Stimulated activated CD8-positive, alpha-beta memory T cell treated with anti-CD3 and anti-CD28 coated beads, Interleukin-2, amount 100 ng/mL, for 1 hour (primary cell): ENCODE measurements around the gene PTDSS2.
"Not testable (repeated sequence)": the region's sequence is repeated elsewhere in the genome, so short reads cannot be mapped to it uniquely, and the experiment has no call there.

Experiments
- DNase-seq, 2 donors: peaks; one replicate each; pipeline ENCODE4 v3.0.0-alpha.2; 2020; ENCODE audit warnings: low read depth in 2 of 2

The PTDSS2 gene

GRCh38 chr11:431921-432320, 18.2 kb upstream of the PTDSS2 start:
- DNase-seq, result no peak

DNA sequence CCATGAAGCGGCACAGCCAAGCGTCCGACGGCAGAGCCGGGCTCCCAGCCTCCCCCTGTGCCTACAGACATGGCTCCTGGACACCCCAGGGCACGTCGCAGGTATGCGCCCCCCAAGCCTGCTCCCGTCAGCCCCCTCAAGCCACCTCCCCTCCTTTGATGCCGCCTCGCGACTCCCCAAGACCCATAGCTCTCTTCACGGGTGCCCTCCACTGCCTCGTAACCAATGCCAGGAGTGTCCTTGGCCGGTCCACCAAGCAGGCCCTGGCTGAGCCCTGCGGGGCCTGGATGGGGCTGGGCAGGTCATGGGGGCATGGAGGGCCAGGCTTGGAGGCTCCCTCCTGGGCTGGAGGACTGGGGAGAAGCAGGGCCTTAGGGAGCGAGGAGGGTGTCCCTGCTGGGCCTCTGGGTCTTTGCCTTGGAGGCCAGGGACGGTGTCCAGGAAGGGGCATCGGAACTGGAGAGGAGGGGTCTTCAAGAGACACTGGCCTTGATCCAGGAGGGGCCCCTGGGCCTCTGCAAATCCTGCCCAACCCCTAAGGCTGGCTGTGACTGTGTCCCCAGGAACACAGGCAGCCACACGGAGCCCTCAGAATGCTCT, 17.5 kb upstream of the PTDSS2 start:
- no peak for DNase-seq

DNA sequence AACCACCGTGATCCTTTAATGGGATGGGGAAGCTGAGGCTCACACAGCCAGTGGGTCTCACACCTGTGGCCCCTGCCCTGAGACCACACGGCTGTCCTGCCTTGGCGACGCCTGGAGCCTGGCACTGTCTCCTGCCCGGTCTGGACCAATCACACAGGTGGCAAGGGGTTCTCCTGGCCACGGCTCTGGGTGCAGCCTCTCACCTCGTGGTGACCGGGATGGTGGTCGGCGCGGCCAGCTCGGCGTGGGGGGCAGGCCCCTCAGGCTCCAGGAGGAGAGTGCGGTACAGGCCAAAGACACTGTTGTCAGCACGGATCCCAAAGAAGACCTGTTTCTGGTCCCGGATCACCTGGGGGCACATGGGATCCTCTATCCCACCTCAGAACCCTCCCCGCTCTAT, 17.0 kb upstream of the PTDSS2 start:
- no peak for DNase-seq

DNA sequence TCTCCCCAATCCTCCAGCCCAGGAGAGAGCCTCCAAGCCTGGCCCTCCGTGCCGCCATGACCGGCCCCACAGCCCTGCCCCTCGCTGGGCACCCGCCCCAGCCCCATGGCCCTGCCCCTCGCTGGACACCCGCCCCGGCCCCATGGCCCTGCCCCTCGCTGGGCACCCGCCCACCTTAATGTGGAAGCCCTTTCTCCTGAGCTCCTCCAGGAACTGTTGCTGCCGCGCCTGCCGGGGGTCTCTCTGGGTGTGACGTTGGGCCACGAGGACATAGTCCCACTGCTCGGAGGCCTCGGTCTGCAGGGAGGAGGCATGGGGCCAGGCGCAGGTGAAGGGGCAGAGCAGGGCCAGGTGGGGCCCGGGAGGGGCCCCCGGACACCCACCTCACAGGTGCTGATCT, 16.4 kb upstream of the PTDSS2 start:
- no peak for DNase-seq

GRCh38 chr11:434496-434895, 15.6 kb upstream of the PTDSS2 start:
- DNase-seq, result no peak

DNA sequence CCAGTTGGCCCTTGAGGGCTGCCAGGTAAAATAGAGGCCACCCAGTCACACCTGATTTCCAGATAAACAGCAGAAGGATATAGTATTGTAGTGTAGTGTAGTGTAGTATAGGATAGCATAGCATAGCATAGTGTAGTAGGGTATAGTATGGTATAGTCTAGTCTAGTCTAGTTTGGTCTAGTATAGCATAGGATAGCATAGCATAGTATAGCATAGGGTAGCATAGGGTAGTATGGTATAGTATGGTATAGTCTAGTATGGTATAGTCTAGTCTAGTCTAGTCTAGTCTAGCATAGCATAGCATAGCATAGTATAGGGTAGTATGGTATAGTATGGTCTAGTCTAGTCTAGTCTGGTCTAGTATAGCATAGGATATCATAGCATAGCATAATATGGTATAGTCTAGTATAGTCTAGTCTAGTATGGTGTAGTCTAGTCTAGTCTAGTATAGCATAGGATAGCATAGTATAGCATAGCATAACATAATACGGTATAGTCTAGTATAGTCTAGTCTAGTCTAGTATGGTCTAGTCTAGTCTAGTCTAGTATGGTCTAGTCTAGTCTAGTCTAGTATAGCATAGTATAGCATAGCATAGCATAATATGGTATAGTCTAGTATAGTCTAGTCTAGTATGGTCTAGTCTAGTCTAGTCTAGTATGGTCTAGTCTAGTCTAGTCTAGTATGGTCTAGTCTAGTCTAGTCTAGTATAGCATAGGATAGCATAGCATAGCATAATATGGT, 14.9 kb upstream of the PTDSS2 start:
- DNase-seq, result not testable (repeated sequence)

- no peak for DNase-seq
These were observed 12.7 kb upstream of the PTDSS2 start for GRCh38 chr11:437228-437870.

- DNase-seq, result no peak
These were observed 11.8 kb upstream of the PTDSS2 start for GRCh38 chr11:438101-438844.

DNA sequence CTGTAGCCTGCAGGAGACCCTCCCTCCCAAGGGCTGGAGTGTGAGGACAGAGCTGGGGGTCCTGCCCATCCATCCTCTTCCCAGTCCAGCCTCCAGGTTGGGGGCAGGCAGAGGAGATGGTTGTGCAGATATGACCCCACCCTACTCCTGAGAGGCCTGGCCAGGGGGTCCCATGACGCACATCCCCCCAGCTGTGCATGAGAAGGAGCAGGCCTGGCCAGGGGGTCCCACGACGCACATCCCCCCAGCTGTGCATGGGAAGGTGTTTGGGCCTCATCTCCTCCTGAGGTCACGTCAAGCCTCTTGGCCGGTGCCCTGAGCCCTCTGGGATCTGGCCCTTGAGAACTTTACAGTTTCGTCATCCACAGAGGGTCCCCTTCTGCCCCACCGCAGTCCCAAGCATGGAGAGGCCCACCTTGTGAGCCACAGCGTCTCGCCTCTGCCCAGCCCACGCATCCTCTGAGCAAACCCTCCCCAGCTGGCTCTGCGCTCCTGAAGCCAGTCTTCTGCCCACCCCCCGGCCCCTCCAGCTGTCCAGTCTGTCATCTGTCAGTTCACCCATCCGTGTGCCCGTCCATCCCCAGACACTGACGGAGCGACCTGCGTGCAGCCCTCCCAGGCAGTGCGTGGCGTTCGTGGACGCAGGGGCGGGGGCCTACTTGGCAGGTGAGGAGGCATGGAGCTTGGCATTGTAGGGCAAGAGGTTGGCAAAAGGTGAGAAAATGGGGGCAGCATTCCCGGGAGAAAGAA, 10.6 kb upstream of the PTDSS2 start:
- no peak for DNase-seq

- no peak for DNase-seq
These were observed 9.7 kb upstream of the PTDSS2 start for GRCh38 chr11:440065-441042.

DNA sequence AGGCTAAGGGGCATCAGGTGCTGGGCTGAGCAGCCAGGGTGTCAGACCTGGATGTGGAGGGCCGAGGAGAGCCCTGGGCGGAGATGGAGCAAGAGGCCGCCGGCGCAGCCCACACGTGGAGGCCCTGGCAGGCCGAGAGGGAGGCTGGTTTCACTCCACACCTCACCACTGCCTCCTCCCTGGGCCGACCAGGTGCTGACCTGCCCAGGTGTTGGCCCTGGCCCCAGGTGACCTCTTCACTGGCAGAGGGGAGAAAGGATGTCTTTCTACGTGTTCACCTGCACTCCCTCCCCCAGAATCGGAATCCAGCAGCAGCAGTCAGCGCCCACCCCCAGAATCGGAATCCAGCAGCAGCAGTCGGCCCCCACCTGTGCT, 9.0 kb upstream of the PTDSS2 start:
- DNase-seq, result no peak

- DNase-seq, result no peak
These were observed 8.4 kb upstream of the PTDSS2 start, which contains the start of gene ANO9 for GRCh38 chr11:441418-442274. TSS of gene ANO9 (minus strand) at chr11:442011. CDS start at chr11:441926, 85 bp downstream.

GRCh38 chr11:442611-443081, 7.4 kb upstream of the PTDSS2 start:
- DNase-seq, result no peak

DNA sequence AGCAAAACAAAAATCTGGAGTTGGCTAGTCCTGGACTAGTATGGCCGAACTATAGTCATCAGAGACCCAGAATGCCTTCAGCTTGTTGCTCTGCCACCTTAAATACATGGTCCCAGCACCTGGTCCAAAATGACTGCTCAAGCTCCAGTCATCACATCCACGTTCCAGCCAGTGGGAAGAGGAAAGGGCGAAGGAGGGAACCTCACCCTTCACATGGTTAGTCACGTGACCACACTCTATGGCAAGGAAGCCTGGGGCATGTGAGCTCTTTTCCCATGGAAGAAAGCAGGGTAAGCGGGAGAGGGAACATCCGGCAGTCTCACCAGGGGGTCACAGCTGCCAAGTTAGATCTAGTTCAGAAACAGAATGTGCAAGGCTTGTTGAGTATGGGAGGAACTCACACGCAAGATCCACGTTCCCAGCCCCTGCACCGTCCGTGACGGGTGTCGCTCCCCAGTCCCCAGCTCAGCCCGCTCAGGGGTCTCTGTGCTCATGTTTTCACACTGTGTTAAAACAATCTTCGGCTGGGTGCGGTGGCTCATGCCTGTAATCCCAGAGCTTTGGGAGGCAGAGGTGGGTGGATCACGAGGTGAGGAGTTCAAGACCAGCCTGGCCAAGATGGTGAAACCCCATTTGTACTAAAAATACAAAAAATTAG, 6.4 kb upstream of the PTDSS2 start:
- no peak for DNase-seq

- no peak for DNase-seq
These were observed 5.5 kb upstream of the PTDSS2 start for GRCh38 chr11:444396-445144.

- no peak for DNase-seq
These were observed 4.1 kb upstream of the PTDSS2 start for GRCh38 chr11:445765-446588.

DNA sequence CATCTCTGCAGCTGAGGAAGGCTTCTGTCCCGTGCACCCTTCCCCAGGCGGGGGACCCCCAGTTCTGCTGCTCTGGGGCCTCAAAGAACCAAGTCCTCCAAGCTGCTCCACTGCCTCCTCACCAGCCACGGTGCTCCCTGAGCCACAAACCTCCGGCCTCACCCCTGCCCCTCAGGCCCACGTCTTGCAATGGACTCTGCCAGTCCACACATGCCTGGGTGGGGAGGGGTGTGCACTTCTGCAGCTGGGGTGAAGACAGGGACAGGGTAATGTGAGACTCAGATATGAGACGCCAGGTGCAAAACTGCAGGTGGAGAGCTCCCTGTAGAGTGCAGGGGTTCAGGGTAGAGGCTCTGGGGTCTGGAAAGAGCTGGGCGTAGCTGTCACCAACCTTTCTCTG, 3.2 kb upstream of the PTDSS2 start:
- no peak for DNase-seq
